GM12872 (cell line): ENCODE measurements around the gene CYTH1.

Experiments used
- CTCF ChIP-seq: IDR thresholded peaks from 3 replicates; pipeline ENCODE4 v1.5.1; 2011; ENCODE audit warnings: low read depth, mild to moderate bottlenecking, low read length, moderate library complexity; ENCODE audit not compliant: insufficient read depth

CYTH1 gene

GRCh38 chr17:78781893-78782304, at the start of gene CYTH1:
TSS of gene CYTH1 (minus strand) at chr17:78782273. CDS start at chr17:78782223, 50 bp downstream.
- no peak for TF ChIP-seq CTCF

GRCh38 chr17:78829477-78829876, 47.4 kb upstream of the CYTH1 start:
- TF ChIP-seq CTCF: no peak

GRCh38 chr17:78828470-78829185, 46.6 kb upstream of the CYTH1 start:
- TF ChIP-seq CTCF: 0 out of 3 replicates have a peak, but pooled peaks have one; percentile 5

GRCh38 chr17:78826836-78827509, 44.9 kb upstream of the CYTH1 start:
- TF ChIP-seq CTCF: no peak

- no peak for TF ChIP-seq CTCF
Observed at GRCh38 chr17:78826421-78826820, 44.3 kb upstream of the CYTH1 start.

- TF ChIP-seq CTCF: no peak
Observed at GRCh38 chr17:78825696-78826095, 43.6 kb upstream of the CYTH1 start.

GRCh38 chr17:78824240-78824639, 42.2 kb upstream of the CYTH1 start:
- TF ChIP-seq CTCF: no peak
